Erythroblast (primary cell): Measurements from ENCODE around the gene GNB5.

Experiments
- GATA1 ChIP-seq: IDR thresholded peaks from 2 replicates; pipeline ENCODE4 v1.6.1; 2011; ENCODE audit warnings: low read depth, mild to moderate bottlenecking, control low read depth, low read length, moderate library complexity
- POLR2A ChIP-seq: IDR thresholded peaks from 2 replicates; pipeline ENCODE4 v1.6.1; 2011; ENCODE audit warnings: mild to moderate bottlenecking, low read length

DNA sequence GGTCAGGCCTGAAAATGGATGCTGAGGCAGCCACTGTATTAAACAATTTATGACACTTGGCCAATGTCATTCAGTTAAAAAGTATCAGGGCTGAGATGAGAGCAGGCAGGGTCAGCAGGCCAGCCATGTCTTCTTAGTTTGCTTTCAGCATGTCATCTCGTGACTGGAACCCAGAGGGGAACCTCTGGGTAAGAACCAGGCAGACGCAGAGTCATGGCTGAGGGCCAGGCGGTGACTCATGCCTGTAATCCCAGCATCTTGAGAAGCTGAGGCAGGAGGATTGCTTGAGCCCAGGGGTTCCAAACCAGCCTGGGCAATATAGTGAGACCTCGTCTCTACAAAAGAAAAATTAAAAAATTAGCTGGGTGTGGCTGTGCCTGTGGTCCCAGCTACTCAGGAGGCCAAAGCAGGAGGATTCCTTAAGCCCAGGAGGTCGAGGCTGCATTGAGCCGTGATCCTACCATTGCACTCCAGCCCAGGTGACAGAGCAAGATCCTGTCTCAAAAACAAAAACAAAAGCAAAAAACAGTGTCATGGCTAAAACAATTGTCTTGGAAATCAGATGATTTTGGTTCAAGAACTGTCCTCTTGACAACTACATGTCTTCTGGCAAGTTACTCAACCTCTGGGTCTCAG, 90.3 kb downstream of the GNB5 start:
- TF ChIP-seq POLR2A (no peak), GATA1 (no peak)
